WTC11 (cell line): ENCODE measurements around the gene PMP22. TPM values are rescaled to one million over a fixed set of nuclear protein-coding genes. Genes with fewer than 3 reads are reported as not detected.

Source experiments
- ATAC-seq: fragments of 200-7000 bp; cut with Tn5 transposase; 2 replicates; pipeline ENCODE4 v1.10.0; 2021; ENCODE audit warnings: mild to moderate bottlenecking, moderate library complexity
- CTCF ChIA-PET: fragments of 300-600 bp; sonication (Branson Sonifier 250); formaldehyde crosslinking; loops from one replicate; lab custom pipeline; 2021; ENCODE audit warnings: antibody characterized with exemption; lab: Charles Lee
- POLR2A ChIA-PET: fragments of 350-600 bp; sonication (Branson Sonifier 250); formaldehyde crosslinking; loops from one replicate; lab custom pipeline; 2021; ENCODE audit warnings: antibody characterized with exemption; lab: Charles Lee
- DNase-seq: peaks from one replicate; pipeline ENCODE4 v3.0.0; 2021; ENCODE audit warnings: low spot score
- H3K27ac Mint-ChIP-seq: 2 replicates; pipeline ENCODE4 v1.8.0; 2021; ENCODE audit warnings: mixed read lengths
- H3K27me3 Mint-ChIP-seq: 2 replicates; pipeline ENCODE4 v1.8.0; 2021; ENCODE audit warnings: low read depth, mild to moderate bottlenecking, moderate library complexity, mixed read lengths
- H3K36me3 Mint-ChIP-seq: 2 replicates; pipeline ENCODE4 v1.8.0; 2021; ENCODE audit warnings: mixed read lengths
- H3K4me1 Mint-ChIP-seq: 2 replicates; pipeline ENCODE4 v1.8.0; 2022; ENCODE audit warnings: mixed read lengths
- H3K4me3 Mint-ChIP-seq: 2 replicates; pipeline ENCODE4 v1.8.0; 2021; ENCODE audit warnings: mild to moderate bottlenecking, moderate library complexity, mixed read lengths
- H3K9me3 Mint-ChIP-seq: 2 replicates; pipeline ENCODE4 v1.8.0; 2021; ENCODE audit warnings: mixed read lengths
- ESRRA ChIP-seq: sonication (generic); formaldehyde crosslinking; IDR thresholded peaks from 2 replicates; pipeline ENCODE4 v1.8.1; 2022; ENCODE audit warnings: mild to moderate bottlenecking, missing genetic modification reagents, borderline replicate concordance
- ETV6 ChIP-seq: sonication (generic); formaldehyde crosslinking; IDR thresholded peaks from 2 replicates; pipeline ENCODE4 v1.8.1; 2022; ENCODE audit warnings: mild to moderate bottlenecking, missing genetic modification reagents
- FOXJ3 ChIP-seq: sonication (generic); formaldehyde crosslinking; IDR thresholded peaks from 2 replicates; pipeline ENCODE4 v1.9.0; 2021; ENCODE audit warnings: missing genetic modification reagents, mild to moderate bottlenecking, borderline replicate concordance
- MXD4 ChIP-seq: fragments of 250-450 bp; sonication (Bioruptor Pico); IDR thresholded peaks from 2 replicates; pipeline ENCODE4 v1.8.0; 2021; ENCODE audit warnings: mild to moderate bottlenecking, moderate library complexity, borderline replicate concordance
- MYBL2 ChIP-seq: sonication (generic); formaldehyde crosslinking; IDR thresholded peaks from 2 replicates; pipeline ENCODE4 v1.8.1; 2023; ENCODE audit warnings: mild to moderate bottlenecking, moderate library complexity, missing genetic modification reagents
- NFATC4 ChIP-seq: fragments of 250-450 bp; sonication (Bioruptor Pico); IDR thresholded peaks from 2 replicates; pipeline ENCODE4 v1.9.0; 2021; ENCODE audit warnings: mild to moderate bottlenecking
- NFE2L1 ChIP-seq: sonication (generic); formaldehyde crosslinking; IDR thresholded peaks from 2 replicates; pipeline ENCODE4 v1.8.1; 2023; ENCODE audit warnings: missing genetic modification reagents
- OVOL2 ChIP-seq: fragments of 250-450 bp; sonication (Bioruptor Pico); IDR thresholded peaks from 2 replicates; pipeline ENCODE4 v1.9.0; 2021; ENCODE audit warnings: mild to moderate bottlenecking, borderline replicate concordance
- PRRX2 ChIP-seq: fragments of 250-450 bp; sonication (Bioruptor Pico); IDR thresholded peaks from 2 replicates; pipeline ENCODE4 v1.8.0; 2021; ENCODE audit warnings: mild to moderate bottlenecking
- RELA ChIP-seq: sonication (generic); formaldehyde crosslinking; IDR thresholded peaks from 2 replicates; pipeline ENCODE4 v1.8.1; 2022; ENCODE audit warnings: missing genetic modification reagents, mild to moderate bottlenecking, borderline replicate concordance
- ZNF232 ChIP-seq: sonication (generic); formaldehyde crosslinking; IDR thresholded peaks from 2 replicates; pipeline ENCODE4 v1.8.0; 2022; ENCODE audit warnings: mild to moderate bottlenecking, missing genetic modification reagents
- total RNA-seq: library from RNA; stranded (reverse); gene quantifications from 3 replicates; pipeline ENCODE4 v1.2.3, GENCODE V29; 2021
- TF ChIP-seq, protein P1 (sequence below): sonication (generic); formaldehyde crosslinking; conservative IDR thresholded peaks from 2 replicates; pipeline ENCODE4 v1.8.1; 2022; ENCODE audit warnings: mild to moderate bottlenecking, missing genetic modification reagents
- TF ChIP-seq, protein P2 (sequence below): sonication (generic); formaldehyde crosslinking; IDR thresholded peaks from 2 replicates; pipeline ENCODE4 v1.8.1; 2023; ENCODE audit warnings: mild to moderate bottlenecking, moderate library complexity, missing genetic modification reagents
- TF ChIP-seq, protein P3 (sequence below): sonication (generic); formaldehyde crosslinking; IDR thresholded peaks from 2 replicates; pipeline ENCODE4 v1.8.0; 2023; ENCODE audit warnings: missing genetic modification reagents, mild to moderate bottlenecking, borderline replicate concordance
- TF ChIP-seq, protein P4 (sequence below): sonication (generic); formaldehyde crosslinking; IDR thresholded peaks from 2 replicates; pipeline ENCODE4 v1.8.0; 2022; ENCODE audit warnings: mild to moderate bottlenecking, missing genetic modification reagents
- TF ChIP-seq, protein P5 (sequence below): fragments of 250-450 bp; sonication (Bioruptor Pico); IDR thresholded peaks from 2 replicates; pipeline ENCODE4 v1.9.0; 2021; ENCODE audit warnings: moderate library complexity, mild to moderate bottlenecking, inconsistent platforms, borderline replicate concordance
- TF ChIP-seq, protein P6 (sequence below): sonication (generic); formaldehyde crosslinking; IDR thresholded peaks from 2 replicates; pipeline ENCODE4 v1.8.1; 2022; ENCODE audit warnings: missing genetic modification reagents, borderline replicate concordance
- TF ChIP-seq, protein P7 (sequence below): fragments of 250-450 bp; sonication (Bioruptor Pico); IDR thresholded peaks from 2 replicates; pipeline ENCODE4 v1.9.0; 2021; ENCODE audit warnings: mild to moderate bottlenecking
- TF ChIP-seq, protein P8 (sequence below): fragments of 250-450 bp; sonication (Bioruptor Pico); IDR thresholded peaks from 2 replicates; pipeline ENCODE4 v1.8.0; 2021; ENCODE audit warnings: mild to moderate bottlenecking

The PMP22 gene
- total RNA-seq, 1 experiment from 2014 or later = 3.0 TPM

DNA sequence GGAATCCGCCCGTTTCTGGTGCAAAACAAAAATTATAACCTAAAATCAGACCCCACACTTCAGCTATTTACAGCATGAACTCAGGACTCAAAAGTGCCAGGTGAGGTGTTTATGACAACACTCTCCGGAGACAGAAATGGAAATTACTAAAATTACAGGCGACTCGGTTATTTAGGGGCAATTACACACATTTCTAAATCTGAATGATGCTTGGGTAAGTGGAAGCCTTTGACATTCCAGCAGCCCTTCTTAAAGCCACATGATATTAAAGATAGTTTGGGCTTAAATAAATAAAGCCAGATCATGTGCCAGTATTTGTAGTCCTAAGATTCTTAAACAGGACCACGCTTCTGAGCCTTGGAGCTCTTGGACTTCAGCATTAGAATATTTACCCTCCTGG is 36.7 kb upstream of the PMP22 start (continued):
- TF ChIP-seq ETV6 (CRISPR knock-in tag) = no peak
- TF ChIP-seq, protein P1, sequence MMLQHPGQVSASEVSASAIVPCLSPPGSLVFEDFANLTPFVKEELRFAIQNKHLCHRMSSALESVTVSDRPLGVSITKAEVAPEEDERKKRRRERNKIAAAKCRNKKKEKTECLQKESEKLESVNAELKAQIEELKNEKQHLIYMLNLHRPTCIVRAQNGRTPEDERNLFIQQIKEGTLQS = no peak
- TF ChIP-seq, protein P2, sequence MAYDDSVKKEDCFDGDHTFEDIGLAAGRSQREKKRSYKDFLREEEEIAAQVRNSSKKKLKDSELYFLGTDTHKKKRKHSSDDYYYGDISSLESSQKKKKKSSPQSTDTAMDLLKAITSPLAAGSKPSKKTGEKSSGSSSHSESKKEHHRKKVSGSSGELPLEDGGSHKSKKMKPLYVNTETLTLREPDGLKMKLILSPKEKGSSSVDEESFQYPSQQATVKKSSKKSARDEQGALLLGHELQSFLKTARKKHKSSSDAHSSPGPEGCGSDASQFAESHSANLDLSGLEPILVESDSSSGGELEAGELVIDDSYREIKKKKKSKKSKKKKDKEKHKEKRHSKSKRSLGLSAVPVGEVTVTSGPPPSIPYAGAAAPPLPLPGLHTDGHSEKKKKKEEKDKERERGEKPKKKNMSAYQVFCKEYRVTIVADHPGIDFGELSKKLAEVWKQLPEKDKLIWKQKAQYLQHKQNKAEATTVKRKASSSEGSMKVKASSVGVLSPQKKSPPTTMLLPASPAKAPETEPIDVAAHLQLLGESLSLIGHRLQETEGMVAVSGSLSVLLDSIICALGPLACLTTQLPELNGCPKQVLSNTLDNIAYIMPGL (CRISPR knock-in tag) = no peak

DNA sequence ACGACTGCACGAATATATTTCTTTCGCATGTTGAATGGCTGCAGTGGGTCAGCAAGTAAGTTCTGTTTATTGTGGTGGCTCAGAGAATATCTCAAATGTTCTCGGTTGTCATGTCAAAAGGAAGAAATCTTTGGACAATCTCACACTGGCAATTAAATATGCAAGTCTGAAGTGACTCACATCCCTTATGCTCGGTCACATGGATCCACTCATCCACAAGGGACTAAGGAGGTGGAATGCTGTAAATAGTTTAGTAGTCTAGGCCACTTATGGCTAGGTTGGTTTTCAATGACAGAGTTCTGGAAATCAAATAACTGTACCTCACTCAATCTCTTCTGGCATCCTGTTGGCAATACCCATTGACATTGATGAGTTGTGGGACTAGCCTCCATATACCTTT is 33.0 kb upstream of the PMP22 start:
- TF ChIP-seq ZNF232 (CRISPR knock-in tag) (no peak), ESRRA (CRISPR knock-in tag) (no peak), FOXJ3 (CRISPR knock-in tag) (no peak), PRRX2 (CRISPR knock-in tag) (no peak), MYBL2 (CRISPR knock-in tag) (no peak)
- TF ChIP-seq, protein P3, sequence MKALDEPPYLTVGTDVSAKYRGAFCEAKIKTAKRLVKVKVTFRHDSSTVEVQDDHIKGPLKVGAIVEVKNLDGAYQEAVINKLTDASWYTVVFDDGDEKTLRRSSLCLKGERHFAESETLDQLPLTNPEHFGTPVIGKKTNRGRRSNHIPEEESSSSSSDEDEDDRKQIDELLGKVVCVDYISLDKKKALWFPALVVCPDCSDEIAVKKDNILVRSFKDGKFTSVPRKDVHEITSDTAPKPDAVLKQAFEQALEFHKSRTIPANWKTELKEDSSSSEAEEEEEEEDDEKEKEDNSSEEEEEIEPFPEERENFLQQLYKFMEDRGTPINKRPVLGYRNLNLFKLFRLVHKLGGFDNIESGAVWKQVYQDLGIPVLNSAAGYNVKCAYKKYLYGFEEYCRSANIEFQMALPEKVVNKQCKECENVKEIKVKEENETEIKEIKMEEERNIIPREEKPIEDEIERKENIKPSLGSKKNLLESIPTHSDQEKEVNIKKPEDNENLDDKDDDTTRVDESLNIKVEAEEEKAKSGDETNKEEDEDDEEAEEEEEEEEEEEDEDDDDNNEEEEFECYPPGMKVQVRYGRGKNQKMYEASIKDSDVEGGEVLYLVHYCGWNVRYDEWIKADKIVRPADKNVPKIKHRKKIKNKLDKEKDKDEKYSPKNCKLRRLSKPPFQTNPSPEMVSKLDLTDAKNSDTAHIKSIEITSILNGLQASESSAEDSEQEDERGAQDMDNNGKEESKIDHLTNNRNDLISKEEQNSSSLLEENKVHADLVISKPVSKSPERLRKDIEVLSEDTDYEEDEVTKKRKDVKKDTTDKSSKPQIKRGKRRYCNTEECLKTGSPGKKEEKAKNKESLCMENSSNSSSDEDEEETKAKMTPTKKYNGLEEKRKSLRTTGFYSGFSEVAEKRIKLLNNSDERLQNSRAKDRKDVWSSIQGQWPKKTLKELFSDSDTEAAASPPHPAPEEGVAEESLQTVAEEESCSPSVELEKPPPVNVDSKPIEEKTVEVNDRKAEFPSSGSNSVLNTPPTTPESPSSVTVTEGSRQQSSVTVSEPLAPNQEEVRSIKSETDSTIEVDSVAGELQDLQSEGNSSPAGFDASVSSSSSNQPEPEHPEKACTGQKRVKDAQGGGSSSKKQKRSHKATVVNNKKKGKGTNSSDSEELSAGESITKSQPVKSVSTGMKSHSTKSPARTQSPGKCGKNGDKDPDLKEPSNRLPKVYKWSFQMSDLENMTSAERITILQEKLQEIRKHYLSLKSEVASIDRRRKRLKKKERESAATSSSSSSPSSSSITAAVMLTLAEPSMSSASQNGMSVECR = no peak
- TF ChIP-seq, protein P4, sequence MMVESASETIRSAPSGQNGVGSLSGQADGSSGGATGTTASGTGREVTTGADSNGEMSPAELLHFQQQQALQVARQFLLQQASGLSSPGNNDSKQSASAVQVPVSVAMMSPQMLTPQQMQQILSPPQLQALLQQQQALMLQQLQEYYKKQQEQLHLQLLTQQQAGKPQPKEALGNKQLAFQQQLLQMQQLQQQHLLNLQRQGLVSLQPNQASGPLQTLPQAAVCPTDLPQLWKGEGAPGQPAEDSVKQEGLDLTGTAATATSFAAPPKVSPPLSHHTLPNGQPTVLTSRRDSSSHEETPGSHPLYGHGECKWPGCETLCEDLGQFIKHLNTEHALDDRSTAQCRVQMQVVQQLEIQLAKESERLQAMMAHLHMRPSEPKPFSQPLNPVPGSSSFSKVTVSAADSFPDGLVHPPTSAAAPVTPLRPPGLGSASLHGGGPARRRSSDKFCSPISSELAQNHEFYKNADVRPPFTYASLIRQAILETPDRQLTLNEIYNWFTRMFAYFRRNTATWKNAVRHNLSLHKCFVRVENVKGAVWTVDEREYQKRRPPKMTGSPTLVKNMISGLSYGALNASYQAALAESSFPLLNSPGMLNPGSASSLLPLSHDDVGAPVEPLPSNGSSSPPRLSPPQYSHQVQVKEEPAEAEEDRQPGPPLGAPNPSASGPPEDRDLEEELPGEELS = no peak
- TF ChIP-seq, all 79 proteins: peak for 0
- CTCF ChIA-PET = no interaction called here
- ATAC-seq (no peak), DNase-seq (no peak)
- Mint-ChIP-seq H3K9me3 (peaks cover 10% of the 10 kb centered on the region), H3K27ac (no peak overlapping the region), H3K27me3 (no peaks in the 10 kb centered on the region), H3K4me3 (no peak overlapping the region), H3K4me1 (no peaks in the 10 kb centered on the region), H3K36me3 (no peaks in the 10 kb centered on the region)
- POLR2A ChIA-PET = interaction anchor here (0.6 to 0.7 kb wide), 2 partner anchors 15 to 31 kb away, joined by 3 to 7 read pairs; no protein-coding TSS in a partner anchor

DNA sequence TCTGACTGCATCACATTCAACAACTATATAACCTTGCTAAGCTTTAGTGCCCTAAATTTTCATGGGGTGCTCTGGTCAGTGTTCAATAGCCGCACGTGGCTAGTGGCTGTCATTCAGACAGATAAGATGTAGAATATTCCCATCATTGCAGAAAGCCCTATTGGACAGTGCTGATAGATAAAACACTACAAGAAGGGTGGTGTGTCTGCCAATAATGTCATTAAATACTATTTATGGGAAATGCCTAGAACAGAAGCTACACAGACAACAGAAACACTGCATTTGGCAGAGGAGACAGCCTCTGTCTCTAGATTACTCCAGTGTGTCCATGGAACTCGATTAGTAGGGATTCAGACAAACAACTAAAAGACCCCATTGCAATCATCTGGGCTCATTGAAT is 28.4 kb upstream of the PMP22 start:
- H3K9me3 Mint-ChIP-seq = peaks cover 25% of the 10 kb centered on the region
- no peaks in the 10 kb centered on the region for H3K27me3 Mint-ChIP-seq
- ChIA-PET CTCF (no interaction called here), POLR2A (no interaction called here)
- no peaks in the 10 kb centered on the region for H3K36me3 Mint-ChIP-seq
- peaks cover 10% of the 10 kb centered on the region for H3K4me1 Mint-ChIP-seq
- no peak overlapping the region for H3K4me3 Mint-ChIP-seq
- ATAC-seq (no peak), DNase-seq (no peak)
- H3K27ac Mint-ChIP-seq = no peak overlapping the region
- TF ChIP-seq RELA = no peak
- no peak for TF ChIP-seq NFATC4 (CRISPR knock-in tag)
- TF ChIP-seq, protein P5, sequence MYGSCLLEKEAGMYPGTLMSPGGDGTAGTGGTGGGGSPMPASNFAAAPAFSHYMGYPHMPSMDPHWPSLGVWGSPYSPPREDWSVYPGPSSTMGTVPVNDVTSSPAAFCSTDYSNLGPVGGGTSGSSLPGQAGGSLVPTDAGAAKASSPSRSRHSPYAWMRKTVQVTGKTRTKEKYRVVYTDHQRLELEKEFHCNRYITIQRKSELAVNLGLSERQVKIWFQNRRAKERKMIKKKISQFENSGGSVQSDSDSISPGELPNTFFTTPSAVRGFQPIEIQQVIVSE (CRISPR knock-in tag) = no peak
- TF ChIP-seq OVOL2 (CRISPR knock-in tag) = no peak
- TF ChIP-seq, protein P6, sequence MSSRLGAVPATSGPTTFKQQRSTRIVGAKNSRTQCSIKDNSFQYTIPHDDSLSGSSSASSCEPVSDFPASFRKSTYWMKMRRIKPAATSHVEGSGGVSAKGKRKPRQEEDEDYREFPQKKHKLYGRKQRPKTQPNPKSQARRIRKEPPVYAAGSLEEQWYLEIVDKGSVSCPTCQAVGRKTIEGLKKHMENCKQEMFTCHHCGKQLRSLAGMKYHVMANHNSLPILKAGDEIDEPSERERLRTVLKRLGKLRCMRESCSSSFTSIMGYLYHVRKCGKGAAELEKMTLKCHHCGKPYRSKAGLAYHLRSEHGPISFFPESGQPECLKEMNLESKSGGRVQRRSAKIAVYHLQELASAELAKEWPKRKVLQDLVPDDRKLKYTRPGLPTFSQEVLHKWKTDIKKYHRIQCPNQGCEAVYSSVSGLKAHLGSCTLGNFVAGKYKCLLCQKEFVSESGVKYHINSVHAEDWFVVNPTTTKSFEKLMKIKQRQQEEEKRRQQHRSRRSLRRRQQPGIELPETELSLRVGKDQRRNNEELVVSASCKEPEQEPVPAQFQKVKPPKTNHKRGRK (CRISPR knock-in tag) = no peak
- TF ChIP-seq NFE2L1 (CRISPR knock-in tag) = no peak
- TF ChIP-seq, protein P7, sequence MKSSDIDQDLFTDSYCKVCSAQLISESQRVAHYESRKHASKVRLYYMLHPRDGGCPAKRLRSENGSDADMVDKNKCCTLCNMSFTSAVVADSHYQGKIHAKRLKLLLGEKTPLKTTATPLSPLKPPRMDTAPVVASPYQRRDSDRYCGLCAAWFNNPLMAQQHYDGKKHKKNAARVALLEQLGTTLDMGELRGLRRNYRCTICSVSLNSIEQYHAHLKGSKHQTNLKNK (CRISPR knock-in tag) = no peak
- no peak for TF ChIP-seq PRRX2 (CRISPR knock-in tag)
- no peak for TF ChIP-seq MXD4 (CRISPR knock-in tag)
- TF ChIP-seq, protein P8, sequence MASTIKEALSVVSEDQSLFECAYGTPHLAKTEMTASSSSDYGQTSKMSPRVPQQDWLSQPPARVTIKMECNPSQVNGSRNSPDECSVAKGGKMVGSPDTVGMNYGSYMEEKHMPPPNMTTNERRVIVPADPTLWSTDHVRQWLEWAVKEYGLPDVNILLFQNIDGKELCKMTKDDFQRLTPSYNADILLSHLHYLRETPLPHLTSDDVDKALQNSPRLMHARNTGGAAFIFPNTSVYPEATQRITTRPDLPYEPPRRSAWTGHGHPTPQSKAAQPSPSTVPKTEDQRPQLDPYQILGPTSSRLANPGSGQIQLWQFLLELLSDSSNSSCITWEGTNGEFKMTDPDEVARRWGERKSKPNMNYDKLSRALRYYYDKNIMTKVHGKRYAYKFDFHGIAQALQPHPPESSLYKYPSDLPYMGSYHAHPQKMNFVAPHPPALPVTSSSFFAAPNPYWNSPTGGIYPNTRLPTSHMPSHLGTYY (CRISPR knock-in tag) = no peak
- TF ChIP-seq, protein P4 = no peak
